Breast epithelium (tissue), 4 donors: ENCODE data around the gene SEC14L5. TPM values are rescaled to one million over a fixed set of nuclear protein-coding genes. Genes with fewer than 3 reads are reported as not detected.

ENCODE experiments used
- DNase-seq, 2 donors: peaks; one replicate each; pipeline ENCODE4 v3.0.0-alpha.2; 2019; ENCODE audit warnings: low spot score in 2 of 2
- H3K27ac ChIP-seq, 2 donors: fragments of 200-600 bp; sonication (generic) in 1 of 2; one replicate each; pipeline ENCODE4 v1.5.1; 2016 to 2019; ENCODE audit warnings: mild to moderate bottlenecking in 1 of 2
- H3K27me3 ChIP-seq, 2 donors: fragments of 200-600 bp; sonication (generic) in 1 of 2; one replicate each; pipeline versions ENCODE4 v1.5.1 to v1.6.0; 2017 to 2019; ENCODE audit warnings: control low read depth in 1 of 2, mild to moderate bottlenecking in 1 of 2
- H3K36me3 ChIP-seq: fragments of 200-600 bp; one replicate; pipeline ENCODE4 v1.5.1; 2019
- H3K4me1 ChIP-seq, 2 donors: fragments of 200-600 bp; sonication (generic); one replicate each; pipeline ENCODE4 v1.5.1; 2016 to 2019; ENCODE audit warnings: control low read depth in 1 of 2
- H3K4me3 ChIP-seq, 3 donors: fragments of 200-600 bp; sonication (generic); 1 replicate in 2 of 3; 2 replicates in 1 of 3; pipeline ENCODE4 v1.5.1; 2016 to 2019; ENCODE audit warnings: mild to moderate bottlenecking in 3 of 3, moderate library complexity in 2 of 3
- H3K9me3 ChIP-seq, 2 donors: fragments of 200-600 bp; sonication (generic) in 1 of 2; one replicate each; pipeline ENCODE4 v1.5.1; 2016 to 2019; ENCODE audit warnings: control low read depth in 1 of 2
- CTCF ChIP-seq, 3 donors: fragments of 450-650 bp; IDR thresholded peaks; one replicate each; pipeline ENCODE4 v1.5.1; 2016 to 2017; ENCODE audit warnings: antibody characterized with exemption in 3 of 3, mild to moderate bottlenecking in 3 of 3, moderate library complexity in 3 of 3
- POLR2A ChIP-seq: fragments of 450-650 bp; IDR thresholded peaks from one replicate; pipeline ENCODE4 v1.6.1; 2016; ENCODE audit warnings: antibody characterized with exemption, mild to moderate bottlenecking, moderate library complexity
- POLR2AphosphoS5 ChIP-seq, 3 donors: sonication (generic); formaldehyde crosslinking; IDR thresholded peaks; one replicate each; pipeline ENCODE4 v1.6.1; 2017; ENCODE audit warnings: antibody characterized with exemption in 3 of 3
- intact Hi-C: fragments of 100-400 bp; cut with DNase I; formaldehyde crosslinking; loops from one replicate; pipeline ENCODE4 v1.15.1; 2023; ENCODE audit warnings: low total_unique reads
- total RNA-seq, 3 donors: library from RNA; depleted of rRNA; stranded (reverse); fragments of >200 nt; gene quantifications; one replicate each; pipeline ENCODE4 v1.1.0, GENCODE V29; 2016

SEC14L5 gene
- total RNA-seq, 3 donors from 2014 or later = 0.33 to 1.3 (median 0.59) TPM

GRCh38 chr16:4917117-4917516 lies 41.0 kb upstream of the SEC14L5 start:
- no peak for DNase-seq
- Histone ChIP-seq H3K36me3 (no peaks in the 10 kb centered on the region), H3K27me3 (no peaks in the 10 kb centered on the region), H3K4me3 (no peak overlapping the region), H3K4me1 (peaks cover 0 to 4% of the 10 kb centered on the region in 2 donors), H3K27ac (peak overlapping the region in 1 of 2 donors; percentile 13), H3K9me3 (no peaks in the 10 kb centered on the region)
- no peak for TF ChIP-seq POLR2A
- no peak for TF ChIP-seq POLR2AphosphoS5 (IDR thresholded peaks at IDR 0.05)
- no peak for TF ChIP-seq CTCF (IDR thresholded peaks at IDR 0.05)
- intact Hi-C loops = no loop called here

- intact Hi-C loops = no loop called here
- peak in 1 of 2 donors; percentile 45 for DNase-seq
- no peak for TF ChIP-seq CTCF (IDR thresholded peaks at IDR 0.05)
- no peak for TF ChIP-seq POLR2A
- TF ChIP-seq POLR2AphosphoS5 (IDR thresholded peaks at IDR 0.05) = no peak
- Histone ChIP-seq H3K27ac (peak overlapping the region; percentile 74 to 77), H3K4me1 (peaks cover 0 to 4% of the 10 kb centered on the region in 2 donors), H3K9me3 (no peaks in the 10 kb centered on the region), H3K27me3 (no peaks in the 10 kb centered on the region), H3K4me3 (no peak overlapping the region), H3K36me3 (no peaks in the 10 kb centered on the region)
Measured at GRCh38 chr16:4918781-4919251, 39.3 kb upstream of the SEC14L5 start.

- intact Hi-C loops = no loop called here
Measured at GRCh38 chr16:4920826-4921225, 37.3 kb upstream of the SEC14L5 start.

GRCh38 chr16:4922721-4923342 lies 35.3 kb upstream of the SEC14L5 start:
- Histone ChIP-seq H3K27me3 (no peaks in the 10 kb centered on the region), H3K4me3 (no peak overlapping the region), H3K27ac (peak overlapping the region; percentile 81 to 86), H3K36me3 (no peaks in the 10 kb centered on the region), H3K4me1 (peaks cover 2 to 14% of the 10 kb centered on the region in 2 donors), H3K9me3 (peaks cover 0 to 7% of the 10 kb centered on the region in 2 donors)
- DNase-seq = peak in 1 of 2 donors; percentile 88
- intact Hi-C loops = no loop called here
- TF ChIP-seq CTCF (IDR thresholded peaks at IDR 0.05) (peak in 1 of 3 donors; percentile 43), POLR2A (no peak), POLR2AphosphoS5 (IDR thresholded peaks at IDR 0.05) (peak in 1 of 3 donors; percentile 20)

More at GRCh38 chr16:4920826-4921225, 37.3 kb upstream of the SEC14L5 start:
- H3K4me1 ChIP-seq = peaks cover 2 to 13% of the 10 kb centered on the region in 2 donors
- no peaks in the 10 kb centered on the region for H3K36me3 ChIP-seq
- H3K4me3 ChIP-seq = no peak overlapping the region
- H3K9me3 ChIP-seq = no peaks in the 10 kb centered on the region
- H3K27me3 ChIP-seq = no peaks in the 10 kb centered on the region
- TF ChIP-seq POLR2A = no peak
- no peak for TF ChIP-seq CTCF (IDR thresholded peaks at IDR 0.05)
- TF ChIP-seq POLR2AphosphoS5 (IDR thresholded peaks at IDR 0.05) = no peak
- H3K27ac ChIP-seq = peak overlapping the region in 1 of 2 donors; percentile 86
- no peak for DNase-seq

GRCh38 chr16:4923853-4924252 lies 34.3 kb upstream of the SEC14L5 start:
- intact Hi-C loops = no loop called here
- Histone ChIP-seq H3K4me3 (no peak overlapping the region), H3K27me3 (no peaks in the 10 kb centered on the region), H3K36me3 (no peaks in the 10 kb centered on the region), H3K9me3 (peaks cover 0 to 7% of the 10 kb centered on the region in 2 donors), H3K4me1 (peaks cover 2 to 14% of the 10 kb centered on the region in 2 donors), H3K27ac (peak overlapping the region; percentile 81 to 86)
- no peak for TF ChIP-seq POLR2A
- no peak for TF ChIP-seq CTCF (IDR thresholded peaks at IDR 0.05)
- no peak for TF ChIP-seq POLR2AphosphoS5 (IDR thresholded peaks at IDR 0.05)
- DNase-seq = no peak
